SK-N-SH (cell line): ENCODE data around the gene CYTH4. TPM values are rescaled to one million over a fixed set of nuclear protein-coding genes. Genes with fewer than 3 reads are reported as not detected.

Source experiments
- CTCF ChIA-PET: fragments of 300-600, 350-600 bp; formaldehyde crosslinking; extraction: SDS; loops from one replicate; lab custom pipeline; 2021; lab: Yijun Ruan, JAX
- POLR2A ChIA-PET: fragments of 350-600 bp; sonication (Branson Sonifier 250); formaldehyde crosslinking; extraction: SDS; loops from one replicate; lab custom pipeline; 2020; ENCODE audit warnings: antibody characterized with exemption, inconsistent platforms; lab: Yijun Ruan, JAX
- DNase-seq: peaks from one replicate; pipeline ENCODE4 v3.0.0; 2012
- H2AFZ ChIP-seq: fragments of 200-600 bp; sonication (generic); 2 replicates; pipeline ENCODE4 v1.8.1; 2016; ENCODE audit warnings: antibody characterized with exemption, mild to moderate bottlenecking, low read depth
- H3F3A ChIP-seq: fragments of 200-600 bp; sonication (generic); replicated peaks from 2 replicates; pipeline ENCODE3; 2016; ENCODE audit warnings: antibody characterized with exemption, mild to moderate bottlenecking; ENCODE audit not compliant: insufficient read depth
- H3K27ac ChIP-seq, 2 experiments: fragments of 200-500 bp in 1 of 2; fragments of 200-600 bp in 1 of 2; sonication (Bioruptor generic) in 1 of 2; sonication (generic), shearing (Covaris generic) in 1 of 2; 2 replicates each; pipeline versions ENCODE4 v1.5.1 to v1.6.1; 2014 to 2016; ENCODE audit warnings: low read depth in 2 of 2, inconsistent platforms in 1 of 2, low read length in 1 of 2, mild to moderate bottlenecking in 1 of 2, mixed read lengths in 1 of 2
- H3K27me3 ChIP-seq: fragments of 200-600 bp; sonication (generic), shearing (Covaris generic); 2 replicates; pipeline ENCODE4 v1.6.1; 2016; ENCODE audit warnings: mixed run types; ENCODE audit not compliant: insufficient read depth
- H3K36me3 ChIP-seq, 2 experiments: fragments of 200-500 bp in 1 of 2; fragments of 200-600 bp in 1 of 2; sonication (Bioruptor generic) in 1 of 2; sonication (generic) in 1 of 2; replicated peaks in 1 of 2; 2 replicates each; pipeline versions ENCODE3 to v1.5.1; 2014 to 2016; ENCODE audit warnings: low read length in 1 of 2, mild to moderate bottlenecking in 1 of 2; ENCODE audit not compliant: insufficient read depth in 2 of 2, control insufficient read depth in 1 of 2
- H3K4me1 ChIP-seq, 2 experiments: fragments of 200-500 bp in 1 of 2; fragments of 200-600 bp in 1 of 2; sonication (Bioruptor generic) in 1 of 2; sonication (generic), shearing (Covaris generic) in 1 of 2; 2 replicates each; pipeline versions ENCODE4 v1.5.1 to v1.6.1; 2014 to 2016; ENCODE audit warnings: low read depth in 1 of 2, low read length in 1 of 2, mixed run types in 1 of 2; ENCODE audit not compliant: insufficient read depth in 2 of 2, control insufficient read depth in 1 of 2
- H3K4me2 ChIP-seq: fragments of 200-600 bp; sonication (generic), shearing (Covaris generic); 2 replicates; pipeline ENCODE4 v1.6.1; 2017; ENCODE audit warnings: mixed run types
- H3K4me3 ChIP-seq, 2 experiments: fragments of 200-500 bp in 1 of 2; fragments of 200-600 bp in 1 of 2; sonication (Bioruptor generic) in 1 of 2; sonication (generic), shearing (Covaris generic) in 1 of 2; 2 replicates each; pipeline versions ENCODE4 v1.5.1 to v1.8.1; 2014 to 2016; ENCODE audit warnings: low read depth in 2 of 2, inconsistent platforms in 1 of 2, low read length in 1 of 2, mild to moderate bottlenecking in 1 of 2, mixed read lengths in 1 of 2, moderate library complexity in 1 of 2
- H3K79me2 ChIP-seq: fragments of 200-600 bp; sonication (generic); 2 replicates; pipeline ENCODE4 v1.8.1; 2017; ENCODE audit warnings: mild to moderate bottlenecking; ENCODE audit not compliant: insufficient read depth
- H3K9ac ChIP-seq: fragments of 200-600 bp; sonication (generic); 2 replicates; pipeline ENCODE4 v1.6.1; 2017; ENCODE audit warnings: mixed run types
- H3K9me2 ChIP-seq: fragments of 200-600 bp; sonication (generic); 2 replicates; pipeline ENCODE4 v1.6.1; 2017; ENCODE audit warnings: mixed run types
- H3K9me3 ChIP-seq: fragments of 200-600 bp; sonication (generic); 2 replicates; pipeline ENCODE4 v1.6.1; 2017; ENCODE audit warnings: mixed run types, mild to moderate bottlenecking, moderate library complexity
- H4K20me1 ChIP-seq: fragments of 200-600 bp; sonication (generic); 2 replicates; pipeline ENCODE4 v1.6.1; 2017; ENCODE audit warnings: mild to moderate bottlenecking, mixed run types; ENCODE audit not compliant: insufficient read depth
- CHD2 ChIP-seq: fragments of 150-350 bp; IDR thresholded peaks from 2 replicates; pipeline ENCODE4 v1.6.1; 2018; ENCODE audit warnings: low read length; ENCODE audit not compliant: partially characterized antibody
- ELF1 ChIP-seq: IDR thresholded peaks from 2 replicates; pipeline ENCODE4 v1.4.0; 2012
- EP300 ChIP-seq, 2 experiments: IDR thresholded peaks; 2 replicates each; pipeline versions ENCODE4 v1.4.0 to v1.6.1; 2012; ENCODE audit warnings: borderline replicate concordance in 1 of 2, low read depth in 1 of 2, low read length in 1 of 2
- EZH2phosphoT487 ChIP-seq: fragments of 200-600 bp; sonication (generic); IDR thresholded peaks from 2 replicates; pipeline ENCODE4 v1.6.1; 2017; ENCODE audit warnings: low read depth, mixed run types, mild to moderate bottlenecking, antibody characterized with exemption, moderate library complexity, borderline replicate concordance
- FOXJ3 ChIP-seq: sonication (generic); formaldehyde crosslinking; IDR thresholded peaks from 2 replicates; pipeline ENCODE4 v1.5.1; 2020; ENCODE audit warnings: mild to moderate bottlenecking, missing genetic modification reagents
- MEF2A ChIP-seq: IDR thresholded peaks from 2 replicates; pipeline ENCODE4 v1.4.0; 2012; ENCODE audit warnings: low read depth, borderline replicate concordance
- MXI1 ChIP-seq: IDR thresholded peaks from 2 replicates; pipeline ENCODE4 v1.6.1; 2012; ENCODE audit warnings: mild to moderate bottlenecking, low read depth, low read length, improper control_type of control experiment
- NFIC ChIP-seq: IDR thresholded peaks from 2 replicates; pipeline ENCODE4 v1.4.0; 2012; ENCODE audit warnings: borderline replicate concordance
- NRF1 ChIP-seq: IDR thresholded peaks from 2 replicates; pipeline ENCODE4 v1.6.1; 2012; ENCODE audit warnings: low read depth, mild to moderate bottlenecking, low read length
- RAD21 ChIP-seq: IDR thresholded peaks from 2 replicates; pipeline ENCODE4 v1.6.1; 2012; ENCODE audit warnings: mild to moderate bottlenecking, low read length
- RCOR1 ChIP-seq: fragments of 150-350 bp; IDR thresholded peaks from 2 replicates; pipeline ENCODE4 v1.6.1; 2017; ENCODE audit warnings: antibody characterized with exemption, low read length
- RXRA ChIP-seq: IDR thresholded peaks from 2 replicates; pipeline ENCODE4 v1.4.0; 2012; ENCODE audit warnings: low read depth, mild to moderate bottlenecking, borderline replicate concordance
- SIN3A ChIP-seq: IDR thresholded peaks from 2 replicates; pipeline ENCODE4 v1.6.1; 2012; ENCODE audit warnings: low read depth, mild to moderate bottlenecking, low read length, moderate library complexity, borderline replicate concordance
- SMC3 ChIP-seq: IDR thresholded peaks from 2 replicates; pipeline ENCODE4 v1.6.1; 2012; ENCODE audit warnings: low read depth, low read length, improper control_type of control experiment
- TAF1 ChIP-seq: IDR thresholded peaks from 2 replicates; pipeline ENCODE4 v1.6.1; 2012; ENCODE audit warnings: low read depth, mild to moderate bottlenecking, low read length, moderate library complexity, borderline replicate concordance
- TEAD4 ChIP-seq: IDR thresholded peaks from 2 replicates; pipeline ENCODE4 v1.4.0; 2012; ENCODE audit warnings: mild to moderate bottlenecking, borderline replicate concordance; ENCODE audit not compliant: insufficient read depth
- WGBS: methylation state at CpG from one replicate; pipeline ENCODE4 v1.1.6; 2017; ENCODE audit warnings: low lambda C conversion rate; 5-methylcytosine and 5-hydroxymethylcytosine counted together
- polyA plus RNA-seq, 3 experiments: library from polyadenylated mRNA; depleted of rRNA; stranded (reverse); fragments of >200 nt; gene quantifications; 2 replicates each; pipeline ENCODE4 v1.2.3, GENCODE V29; 2012
- TF ChIP-seq, protein P1 (sequence below): fragments of 150-350 bp; IDR thresholded peaks from 2 replicates; pipeline ENCODE4 v1.6.1; 2016; ENCODE audit warnings: mild to moderate bottlenecking, low read depth, low read length
- TF ChIP-seq, protein P2 (sequence below): IDR thresholded peaks from 2 replicates; pipeline ENCODE4 v1.4.0; 2012; ENCODE audit warnings: low read depth
- TF ChIP-seq, protein P3 (sequence below): fragments of 150-350 bp; IDR thresholded peaks from 2 replicates; pipeline ENCODE4 v1.6.1; 2017; ENCODE audit warnings: antibody characterized with exemption, low read length, low read depth, borderline replicate concordance
- TF ChIP-seq, protein P4 (sequence below): IDR thresholded peaks from 2 replicates; pipeline ENCODE4 v1.4.0; 2012; ENCODE audit warnings: low read depth, borderline replicate concordance

Gene CYTH4
- polyA plus RNA-seq, 1 of the 3 experiments (the other 2 are of a cell fraction) = 0.07 TPM

DNA sequence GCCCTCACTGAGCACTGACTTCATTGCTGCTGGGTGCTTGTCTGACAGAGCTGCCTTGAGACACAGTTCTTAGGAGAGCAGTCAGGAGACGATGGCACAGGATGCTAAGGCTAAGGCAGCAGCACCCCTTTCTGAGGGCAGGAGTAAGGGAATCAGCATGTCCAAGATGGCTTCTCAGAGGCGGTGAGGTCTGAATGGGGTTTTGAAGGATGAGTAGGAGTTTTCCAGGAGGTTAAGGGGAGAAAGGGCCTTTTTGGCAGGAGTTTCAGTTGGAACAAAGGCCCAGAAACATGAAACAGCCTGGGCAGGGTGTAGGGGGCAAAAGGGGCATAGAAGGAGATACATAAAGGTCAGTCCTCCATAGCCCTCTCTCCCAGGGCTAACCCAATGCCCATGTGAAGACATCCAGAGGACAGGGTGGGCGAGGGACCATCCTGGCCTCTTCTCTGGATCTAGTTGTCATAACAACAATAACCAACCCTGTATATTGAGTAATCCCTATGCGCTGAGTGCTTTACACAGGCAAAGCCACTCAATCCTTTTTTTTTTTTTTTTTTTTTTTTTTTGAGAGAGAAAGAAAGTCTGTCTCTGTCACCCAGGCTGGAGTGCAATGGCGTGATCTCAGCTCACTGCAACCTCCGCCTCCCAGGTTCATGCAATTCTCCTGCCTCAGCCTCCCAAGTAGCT, 19.0 kb downstream of the CYTH4 start:
- no peaks in the 10 kb centered on the region for H3K79me2 ChIP-seq
- H3K27me3 ChIP-seq = no peaks in the 10 kb centered on the region
- H3K9ac ChIP-seq = no peak overlapping the region
- H3F3A ChIP-seq = peaks cover 7% of the 10 kb centered on the region
- no peak overlapping the region for H2AFZ ChIP-seq
- no peak overlapping the region for H3K4me3 ChIP-seq
- no peaks in the 10 kb centered on the region for H4K20me1 ChIP-seq
- no peaks in the 10 kb centered on the region for H3K9me2 ChIP-seq
- H3K4me2 ChIP-seq = no peak overlapping the region
- H3K9me3 ChIP-seq = no peaks in the 10 kb centered on the region
- no peak overlapping the region for H3K27ac ChIP-seq
- no peak for DNase-seq
- H3K36me3 ChIP-seq = no peaks in the 10 kb centered on the region
- over 99% methylated on average over 6 of the region's 6 CpGs for WGBS
- POLR2A ChIA-PET = no interaction called here
- TF ChIP-seq CHD2 (no peak), SMC3 (no peak), TEAD4 (no peak), RAD21 (no peak), MXI1 (no peak)
- TF ChIP-seq, protein P1, sequence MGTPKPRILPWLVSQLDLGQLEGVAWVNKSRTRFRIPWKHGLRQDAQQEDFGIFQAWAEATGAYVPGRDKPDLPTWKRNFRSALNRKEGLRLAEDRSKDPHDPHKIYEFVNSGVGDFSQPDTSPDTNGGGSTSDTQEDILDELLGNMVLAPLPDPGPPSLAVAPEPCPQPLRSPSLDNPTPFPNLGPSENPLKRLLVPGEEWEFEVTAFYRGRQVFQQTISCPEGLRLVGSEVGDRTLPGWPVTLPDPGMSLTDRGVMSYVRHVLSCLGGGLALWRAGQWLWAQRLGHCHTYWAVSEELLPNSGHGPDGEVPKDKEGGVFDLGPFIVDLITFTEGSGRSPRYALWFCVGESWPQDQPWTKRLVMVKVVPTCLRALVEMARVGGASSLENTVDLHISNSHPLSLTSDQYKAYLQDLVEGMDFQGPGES = no peak
- TF ChIP-seq, protein P2, sequence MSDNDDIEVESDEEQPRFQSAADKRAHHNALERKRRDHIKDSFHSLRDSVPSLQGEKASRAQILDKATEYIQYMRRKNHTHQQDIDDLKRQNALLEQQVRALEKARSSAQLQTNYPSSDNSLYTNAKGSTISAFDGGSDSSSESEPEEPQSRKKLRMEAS = no peak
- CTCF ChIA-PET = interaction anchor here (1.4 to 4.3 kb wide), 2 partner anchors 15 to 40 kb away, joined by 3 to 16 read pairs; no protein-coding TSS in a partner anchor
- H3K4me1 ChIP-seq = peaks cover 3 to 19% of the 10 kb centered on the region in 2 experiments; a peak in 3 of 4 replicates

DNA sequence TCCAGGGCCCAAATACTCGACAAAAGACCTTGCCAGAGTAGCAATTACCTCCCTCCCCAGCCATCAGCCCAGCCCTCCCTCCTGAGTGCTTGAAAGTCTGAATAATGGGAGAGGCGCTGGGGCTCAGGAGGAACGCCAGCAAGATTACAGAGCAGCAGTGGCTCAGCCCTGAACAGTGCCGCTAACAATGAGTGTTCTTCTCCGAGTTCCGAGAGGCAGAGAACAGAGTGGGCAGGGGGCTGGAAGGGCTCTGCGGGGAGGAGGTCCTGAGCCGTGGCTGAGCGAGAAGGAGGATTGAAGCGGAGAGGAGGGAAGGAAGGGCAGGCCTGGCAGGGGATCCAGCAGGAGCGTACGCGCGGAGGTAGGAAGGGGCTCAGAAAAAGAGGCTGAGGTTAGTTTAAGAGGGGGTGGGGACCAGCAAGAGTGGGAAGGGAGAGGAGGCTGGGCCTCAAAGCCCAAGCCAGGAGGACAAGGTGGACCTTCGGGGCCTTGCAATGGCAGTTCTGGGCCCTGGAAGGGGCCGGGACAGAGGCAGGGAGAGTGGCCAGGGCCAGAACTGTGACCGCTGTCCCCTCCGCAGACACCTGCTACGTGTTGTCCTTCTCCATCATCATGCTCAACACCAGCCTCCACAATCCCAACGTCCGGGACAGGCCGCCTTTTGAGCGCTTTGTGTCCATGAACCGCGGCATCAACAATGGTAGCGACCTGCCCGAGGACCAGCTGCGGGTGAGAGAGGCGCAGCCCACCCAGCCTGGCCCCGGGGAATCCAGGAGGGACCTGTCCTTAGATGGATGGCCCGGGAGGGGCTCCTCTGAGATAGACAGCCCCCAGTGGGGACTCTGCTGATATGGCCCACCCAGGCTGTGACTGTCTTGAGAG, 20.6 kb downstream of the CYTH4 start:
- no peak for DNase-seq
- Histone ChIP-seq H2AFZ (no peak overlapping the region), H3K27ac (peak overlapping the region in 1 of 2 experiments; percentile 64; a peak in 1 of 4 replicates)
- POLR2A ChIA-PET = no interaction called here
- TF ChIP-seq ELF1 (no peak), MEF2A (no peak), TAF1 (no peak), RCOR1 (no peak), NFIC (no peak), CHD2 (no peak), EZH2phosphoT487 (no peak), FOXJ3 (CRISPR knock-in tag) (no peak), RXRA (no peak), NRF1 (no peak), MXI1 (no peak), SIN3A (no peak), RAD21 (no peak), EP300 (IDR thresholded peaks at IDR 0.05; ENCODE audit: borderline replicate concordance in 1 of 2, low read depth in 1 of 2, low read length in 1 of 2) (no peak)
- TF ChIP-seq, protein P3, sequence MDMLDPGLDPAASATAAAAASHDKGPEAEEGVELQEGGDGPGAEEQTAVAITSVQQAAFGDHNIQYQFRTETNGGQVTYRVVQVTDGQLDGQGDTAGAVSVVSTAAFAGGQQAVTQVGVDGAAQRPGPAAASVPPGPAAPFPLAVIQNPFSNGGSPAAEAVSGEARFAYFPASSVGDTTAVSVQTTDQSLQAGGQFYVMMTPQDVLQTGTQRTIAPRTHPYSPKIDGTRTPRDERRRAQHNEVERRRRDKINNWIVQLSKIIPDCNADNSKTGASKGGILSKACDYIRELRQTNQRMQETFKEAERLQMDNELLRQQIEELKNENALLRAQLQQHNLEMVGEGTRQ = no peak
- TF ChIP-seq, protein P4, sequence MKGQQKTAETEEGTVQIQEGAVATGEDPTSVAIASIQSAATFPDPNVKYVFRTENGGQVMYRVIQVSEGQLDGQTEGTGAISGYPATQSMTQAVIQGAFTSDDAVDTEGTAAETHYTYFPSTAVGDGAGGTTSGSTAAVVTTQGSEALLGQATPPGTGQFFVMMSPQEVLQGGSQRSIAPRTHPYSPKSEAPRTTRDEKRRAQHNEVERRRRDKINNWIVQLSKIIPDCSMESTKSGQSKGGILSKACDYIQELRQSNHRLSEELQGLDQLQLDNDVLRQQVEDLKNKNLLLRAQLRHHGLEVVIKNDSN = no peak
- TF ChIP-seq, protein P2 = no peak
- TF ChIP-seq, all 33 proteins: peak for 0
- Histone ChIP-seq H3F3A (peaks cover 24% of the 10 kb centered on the region), H3K4me3 (no peak overlapping the region), H3K79me2 (no peaks in the 10 kb centered on the region), H3K9ac (no peak overlapping the region), H3K27me3 (no peaks in the 10 kb centered on the region), H4K20me1 (no peaks in the 10 kb centered on the region), H3K9me3 (no peaks in the 10 kb centered on the region), H3K9me2 (no peaks in the 10 kb centered on the region), H3K36me3 (no peaks in the 10 kb centered on the region), H3K4me1 (peaks cover 16 to 33% of the 10 kb centered on the region in 2 experiments; a peak in 3 of 4 replicates), H3K4me2 (no peak overlapping the region)
- 91% methylated on average over 26 of the region's 31 CpGs for WGBS
- CTCF ChIA-PET = interaction anchor here (1.4 kb wide), 1 partner anchor 14 kb away, joined by 3 read pairs; no protein-coding TSS in a partner anchor
